Stomach (tissue), 4 donors: ENCODE measurements around the gene ECE1.

Experiments used
- EP300 ChIP-seq: sonication (generic); formaldehyde crosslinking; IDR thresholded peaks from one replicate; pipeline ENCODE4 v1.6.1; 2017; ENCODE audit warnings: antibody characterized with exemption
- POLR2A ChIP-seq, 4 donors: fragments of 450-650 bp; IDR thresholded peaks; one replicate each; pipeline ENCODE4 v1.6.1; 2016; ENCODE audit warnings: antibody characterized with exemption in 4 of 4, control low read depth in 2 of 4, mild to moderate bottlenecking in 1 of 4, moderate library complexity in 1 of 4
- POLR2AphosphoS5 ChIP-seq, 3 donors: sonication (generic); formaldehyde crosslinking; IDR thresholded peaks; one replicate each; pipeline ENCODE4 v1.6.1; 2016; ENCODE audit warnings: antibody characterized with exemption in 3 of 3

- TF ChIP-seq EP300 (no peak), POLR2A (IDR thresholded peaks at IDR 0.05) (no peak), POLR2AphosphoS5 (IDR thresholded peaks at IDR 0.05) (no peak)
Observed at GRCh38 chr1:21265644-21266043, 24.6 kb downstream of the ECE1 start.
